PFSK-1 (cell line): ENCODE measurements around the gene GPR6.

Experiments used
- FOXP2 ChIP-seq: optimal IDR thresholded peaks from 2 replicates; pipeline ENCODE3; 2011; ENCODE audit warnings: borderline replicate concordance, control low read depth, inconsistent platforms; ENCODE audit not compliant: insufficient read depth; ENCODE audit errors: extremely low read length, extremely low read depth
- POLR2AphosphoS5 ChIP-seq: IDR thresholded peaks from 2 replicates; pipeline ENCODE4 v1.6.1; 2012; ENCODE audit warnings: low read depth, mild to moderate bottlenecking, control low read depth, low read length, moderate library complexity

- TF ChIP-seq POLR2AphosphoS5, result no peak
- TF ChIP-seq FOXP2, result no peak
These were observed 329 bp upstream of the GPR6 start for GRCh38 chr6:109977791-109978173.
